T-cell (primary cell): ENCODE results near the gene RNASE3. TPM values are rescaled to one million over a fixed set of nuclear protein-coding genes. Genes with fewer than 3 reads are reported as not detected.
"Not testable (repeated sequence)": the region's sequence is repeated elsewhere in the genome, so short reads cannot be mapped to it uniquely, and the experiment has no call there.

Experiments
- ATAC-seq, 4 experiments: fragments of 200-7000 bp in 3 of 4; fragments of 150-1000 bp in 1 of 4; cut with Tn5 transposase; replicated peaks in 1 of 4; 1 replicate in 3 of 4; 2 replicates in 1 of 4; pipeline ENCODE4 v1.10.0; 2021; ENCODE audit warnings: moderate library complexity in 3 of 4, mild to moderate bottlenecking in 2 of 4, moderate number of reproducible peaks in 1 of 4
- CTCF ChIA-PET, 2 donors: fragments of 300-600 bp; sonication (Branson Sonifier 250); formaldehyde crosslinking; loops; one replicate each; lab custom pipeline; 2022; ENCODE audit warnings: antibody characterized with exemption in 2 of 2; lab: Charles Lee
- POLR2A ChIA-PET, 2 donors: fragments of 300-600 bp; sonication (Branson Sonifier 250); formaldehyde crosslinking; loops; one replicate each; lab custom pipeline; 2022; ENCODE audit warnings: antibody characterized with exemption in 2 of 2; lab: Charles Lee
- DNase-seq, 35 experiments: peaks; one replicate each; pipeline versions ENCODE4 v3.0.0 to v3.0.0-alpha.2; 2013 to 2023
- H3K27ac ChIP-seq: one replicate; pipeline ENCODE4 v1.5.1; 2013; ENCODE audit warnings: low read length
- H3K27me3 ChIP-seq, 2 experiments: replicated peaks in 1 of 2; 1 replicate in 1 of 2; 2 replicates in 1 of 2; pipeline versions ENCODE4 v1.6.1 to v1.7.0; 2013; ENCODE audit warnings: low read length in 1 of 2, mixed read lengths in 1 of 2; ENCODE audit not compliant: control insufficient read depth in 2 of 2, insufficient read depth in 2 of 2; ENCODE audit errors: extremely low read depth in 1 of 2
- H3K36me3 ChIP-seq, 2 donors: 1 replicate in 1 of 2; 2 replicates in 1 of 2; pipeline versions ENCODE4 v1.6.1 to v1.7.0; 2013; ENCODE audit warnings: low read length in 1 of 2; ENCODE audit not compliant: control insufficient read depth in 2 of 2, insufficient read depth in 1 of 2; ENCODE audit errors: extremely low read depth in 1 of 2
- H3K4me1 ChIP-seq, 2 experiments: 1 replicate in 1 of 2; 2 replicates in 1 of 2; pipeline versions ENCODE4 v1.6.1 to v1.7.0; 2013; ENCODE audit warnings: low read length in 2 of 2, mixed read lengths in 1 of 2; ENCODE audit not compliant: insufficient read depth in 2 of 2, control insufficient read depth in 1 of 2; ENCODE audit errors: extremely low read depth in 1 of 2
- H3K4me3 ChIP-seq, 2 donors: 1 replicate in 1 of 2; 2 replicates in 1 of 2; pipeline versions ENCODE4 v1.5.1 to v1.7.0; 2013; ENCODE audit warnings: mild to moderate bottlenecking in 2 of 2, low read length in 1 of 2, moderate library complexity in 1 of 2; ENCODE audit not compliant: control insufficient read depth in 1 of 2; ENCODE audit errors: extremely low read depth in 1 of 2
- H3K9me3 ChIP-seq: 2 replicates; pipeline ENCODE4 v1.7.0; 2013
- H3K27ac Mint-ChIP-seq, 2 donors: one replicate each; pipeline ENCODE4 v1.8.0; 2020 to 2021; ENCODE audit warnings: mild to moderate bottlenecking in 2 of 2, mixed read lengths in 2 of 2
- H3K27me3 Mint-ChIP-seq, 2 donors: one replicate each; pipeline ENCODE4 v1.8.0; 2021 to 2022; ENCODE audit warnings: mixed read lengths in 2 of 2
- H3K36me3 Mint-ChIP-seq: one replicate; pipeline ENCODE4 v1.8.0; 2021; ENCODE audit warnings: mixed read lengths
- H3K4me1 Mint-ChIP-seq, 3 donors: one replicate each; pipeline ENCODE4 v1.8.0; 2020 to 2022; ENCODE audit warnings: mixed read lengths in 3 of 3, mild to moderate bottlenecking in 1 of 3
- H3K4me3 Mint-ChIP-seq, 3 donors: one replicate each; pipeline ENCODE4 v1.8.0; 2020 to 2022; ENCODE audit warnings: mild to moderate bottlenecking in 3 of 3, mixed read lengths in 3 of 3, moderate library complexity in 3 of 3
- H3K9me3 Mint-ChIP-seq, 3 donors: one replicate each; pipeline ENCODE4 v1.8.0; 2020 to 2022; ENCODE audit warnings: mixed read lengths in 3 of 3
- WGBS: methylation state at CpG from one replicate; pipeline ENCODE4 v1.1.5; 2013; ENCODE audit warnings: missing lambda C conversion rate; ENCODE audit not compliant: insufficient coverage; 5-methylcytosine and 5-hydroxymethylcytosine counted together
- total RNA-seq, 35 experiments: library from RNA in 6 of 35; stranded (reverse) in 6 of 35; fragments of 120-200 nt in 1 of 35; gene quantifications; one replicate each; pipeline versions ENCODE4 v1.2.1 to v1.2.4 and lab custom pipeline; 2013 to 2026

The RNASE3 gene
- total RNA-seq, 5 donors from 2014 or later (not counting 1 experiment from before 2014, with no cell fraction given) = not detected

GRCh38 chr14:20905676-20906075 is 14.5 kb downstream of the RNASE3 start:
- Histone ChIP-seq H3K36me3 (no peaks in the 10 kb centered on the region), H3K27ac (no peak overlapping the region), H3K4me3 (no peak overlapping the region), H3K9me3 (no peaks in the 10 kb centered on the region), H3K4me1 (no peaks in the 10 kb centered on the region), H3K27me3 (peaks cover 0 to 10% of the 10 kb centered on the region in 2 experiments)
- H3K9me3 Mint-ChIP-seq = no peaks in the 10 kb centered on the region
- DNase-seq (no peak), ATAC-seq (no peak)
- H3K4me3 Mint-ChIP-seq = no peak overlapping the region
- ChIA-PET CTCF (no interaction called here), POLR2A (no interaction called here)
- no peak overlapping the region for H3K27ac Mint-ChIP-seq
- no CpG with 5 or more reads among the region's 2 CpGs for WGBS
- peaks cover 28 to 34% of the 10 kb centered on the region in 2 donors for H3K27me3 Mint-ChIP-seq
- no peaks in the 10 kb centered on the region for H3K4me1 Mint-ChIP-seq
- no peaks in the 10 kb centered on the region for H3K36me3 Mint-ChIP-seq

DNA sequence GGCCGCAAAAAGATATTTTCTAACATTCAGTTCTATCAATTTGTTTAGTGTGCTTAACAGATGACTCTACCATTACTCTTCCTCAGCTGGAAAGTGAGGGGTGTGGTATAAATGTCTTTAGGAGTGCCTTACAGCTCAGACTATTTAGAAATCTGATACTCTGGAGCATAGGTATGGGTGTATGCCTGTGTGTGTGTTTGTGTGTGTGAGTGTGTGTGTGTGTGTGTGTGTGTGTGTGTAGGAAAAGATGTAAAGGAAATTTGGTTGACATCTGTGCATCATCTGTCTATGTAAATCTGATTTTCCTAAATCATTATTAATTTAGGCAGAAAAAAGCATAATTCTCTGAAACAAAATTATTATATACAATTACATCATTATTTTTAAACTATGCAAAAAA is 16.0 kb downstream of the RNASE3 start:
- Histone ChIP-seq H3K27ac (no peak overlapping the region), H3K4me3 (no peak overlapping the region), H3K9me3 (no peaks in the 10 kb centered on the region), H3K36me3 (no peaks in the 10 kb centered on the region), H3K27me3 (peaks cover 0 to 11% of the 10 kb centered on the region in 2 experiments), H3K4me1 (no peaks in the 10 kb centered on the region)
- H3K27ac Mint-ChIP-seq = no peak overlapping the region
- H3K4me1 Mint-ChIP-seq = no peaks in the 10 kb centered on the region
- no peaks in the 10 kb centered on the region for H3K9me3 Mint-ChIP-seq
- no peak overlapping the region for H3K4me3 Mint-ChIP-seq
- no peak for ATAC-seq
- WGBS = no CpG with 5 or more reads among the region's 1 CpG
- H3K27me3 Mint-ChIP-seq = peaks cover 32 to 36% of the 10 kb centered on the region in 2 donors
- no peak for DNase-seq
- CTCF ChIA-PET = interaction anchor here in 1 of 2 donors (0.6 kb wide), 1 partner anchor 255 kb away, joined by 6 read pairs; no protein-coding TSS in a partner anchor
- POLR2A ChIA-PET = no interaction called here
- no peaks in the 10 kb centered on the region for H3K36me3 Mint-ChIP-seq

DNA sequence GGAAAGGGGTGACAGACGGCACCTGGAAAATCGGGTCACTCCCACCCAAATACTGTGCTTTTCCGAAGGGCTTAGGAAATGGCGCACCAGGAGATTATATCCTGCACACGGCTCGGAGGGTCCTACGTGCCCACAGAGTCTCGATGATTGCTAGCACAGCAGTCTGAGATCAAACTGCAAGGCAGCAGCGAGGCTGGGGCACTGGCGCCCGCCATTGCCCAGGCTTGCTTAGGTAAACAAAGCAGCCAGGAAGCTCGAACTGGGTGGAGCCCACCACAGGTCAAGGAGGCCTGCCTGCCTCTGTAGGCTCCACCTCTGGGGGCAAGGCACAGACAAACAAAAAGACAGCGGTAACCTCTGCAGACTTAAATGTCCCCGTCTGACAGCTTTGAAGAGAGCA is 19.6 kb downstream of the RNASE3 start:
- POLR2A ChIA-PET, ATAC-seq, H3K4me1 Mint-ChIP-seq, H3K27ac Mint-ChIP-seq, H3K36me3 Mint-ChIP-seq, H3K4me1 ChIP-seq, H3K4me3 ChIP-seq, H3K9me3 Mint-ChIP-seq, H3K9me3 ChIP-seq, H3K36me3 ChIP-seq, H3K4me3 Mint-ChIP-seq, CTCF ChIA-PET, DNase-seq, H3K27ac ChIP-seq: not testable (repeated sequence)
- peaks cover 0 to 11% of the 10 kb centered on the region in 2 experiments for H3K27me3 ChIP-seq
- WGBS = 78% methylated on average over 12 of the region's 14 CpGs
- peaks cover 28 to 36% of the 10 kb centered on the region in 2 donors for H3K27me3 Mint-ChIP-seq

DNA sequence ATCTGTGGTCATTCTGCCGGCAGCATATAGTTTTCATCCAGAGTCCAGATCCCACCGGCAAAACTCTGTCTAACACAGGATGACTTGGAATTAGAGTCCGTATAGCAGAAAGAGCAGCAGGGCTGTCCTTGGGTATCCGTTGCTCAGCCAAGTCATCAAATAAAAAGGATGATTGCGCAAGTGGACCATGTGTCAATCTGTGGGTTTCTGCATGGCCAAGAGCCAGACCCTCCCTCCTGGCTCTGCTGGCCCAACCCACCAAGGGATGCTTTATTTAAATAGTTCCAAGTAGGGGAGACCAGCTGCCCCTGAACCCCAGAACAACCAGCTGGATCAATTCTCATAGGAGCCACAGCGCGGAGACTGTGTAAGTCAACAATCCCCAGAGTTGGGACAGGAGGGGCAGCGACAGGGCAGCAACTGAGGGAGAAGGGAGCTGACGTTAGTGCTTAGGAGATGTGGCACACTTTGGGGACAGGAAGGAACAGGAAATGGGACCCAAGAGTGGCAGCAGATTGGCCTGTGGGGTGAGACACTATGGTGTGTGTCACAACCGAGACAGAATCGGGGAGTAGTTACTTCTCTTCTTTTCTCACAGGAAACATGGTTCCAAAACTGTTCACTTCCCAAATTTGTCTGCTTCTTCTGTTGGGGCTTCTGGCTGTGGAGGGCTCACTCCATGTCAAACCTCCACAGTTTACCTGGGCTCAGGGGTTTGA is 28.0 kb downstream of the RNASE3 start:
- H3K36me3 Mint-ChIP-seq, H3K4me3 Mint-ChIP-seq, H3K4me1 ChIP-seq, ATAC-seq, H3K9me3 ChIP-seq, H3K27ac Mint-ChIP-seq, H3K4me1 Mint-ChIP-seq, H3K9me3 Mint-ChIP-seq, H3K27ac ChIP-seq, H3K4me3 ChIP-seq, CTCF ChIA-PET, DNase-seq, POLR2A ChIA-PET, H3K36me3 ChIP-seq: not testable (repeated sequence)
- H3K27me3 Mint-ChIP-seq = peaks cover 25 to 36% of the 10 kb centered on the region in 2 donors
- 61% methylated on average over 4 of the region's 11 CpGs for WGBS
- peaks cover 0 to 18% of the 10 kb centered on the region in 2 experiments for H3K27me3 ChIP-seq

- H3K36me3 Mint-ChIP-seq, ATAC-seq, H3K27ac ChIP-seq, DNase-seq, CTCF ChIA-PET, H3K4me1 Mint-ChIP-seq, H3K4me3 Mint-ChIP-seq, H3K4me1 ChIP-seq, H3K27ac Mint-ChIP-seq, H3K36me3 ChIP-seq, H3K9me3 ChIP-seq, POLR2A ChIA-PET, H3K4me3 ChIP-seq: not testable (repeated sequence)
- WGBS = no CpG with 5 or more reads among the region's 2 CpGs
- peaks cover 36 to 37% of the 10 kb centered on the region in 2 donors for H3K27me3 Mint-ChIP-seq
- H3K27me3 ChIP-seq = peaks cover 0 to 18% of the 10 kb centered on the region in 2 experiments
- H3K9me3 Mint-ChIP-seq = peaks cover 4 to 11% (median 11%) of the 10 kb centered on the region in 3 donors
Measured at GRCh38 chr14:20923766-20924297, 32.6 kb downstream of the RNASE3 start.

GRCh38 chr14:20934148-20934762 is 43.1 kb downstream of the RNASE3 start:
- Histone ChIP-seq H3K4me3 (no peak overlapping the region), H3K36me3 (no peaks in the 10 kb centered on the region), H3K4me1 (no peaks in the 10 kb centered on the region), H3K27ac (no peak overlapping the region), H3K9me3 (no peaks in the 10 kb centered on the region), H3K27me3 (peaks cover 0 to 15% of the 10 kb centered on the region in 2 experiments)
- no peaks in the 10 kb centered on the region for H3K36me3 Mint-ChIP-seq
- DNase-seq = peak in 14 of 35 experiments; percentile 0 to 23 (median 10)
- no peak overlapping the region for H3K27ac Mint-ChIP-seq
- no peaks in the 10 kb centered on the region for H3K9me3 Mint-ChIP-seq
- H3K27me3 Mint-ChIP-seq = peaks cover 10 to 20% of the 10 kb centered on the region in 2 donors
- H3K4me1 Mint-ChIP-seq = no peaks in the 10 kb centered on the region
- CTCF ChIA-PET = no interaction called here
- ATAC-seq = no peak
- POLR2A ChIA-PET = no interaction called here
- H3K4me3 Mint-ChIP-seq = no peak overlapping the region
- WGBS = 56% methylated on average over 15 of the region's 18 CpGs
